ENCODE results near the gene PHACTR1.

The PHACTR1 gene

DNA sequence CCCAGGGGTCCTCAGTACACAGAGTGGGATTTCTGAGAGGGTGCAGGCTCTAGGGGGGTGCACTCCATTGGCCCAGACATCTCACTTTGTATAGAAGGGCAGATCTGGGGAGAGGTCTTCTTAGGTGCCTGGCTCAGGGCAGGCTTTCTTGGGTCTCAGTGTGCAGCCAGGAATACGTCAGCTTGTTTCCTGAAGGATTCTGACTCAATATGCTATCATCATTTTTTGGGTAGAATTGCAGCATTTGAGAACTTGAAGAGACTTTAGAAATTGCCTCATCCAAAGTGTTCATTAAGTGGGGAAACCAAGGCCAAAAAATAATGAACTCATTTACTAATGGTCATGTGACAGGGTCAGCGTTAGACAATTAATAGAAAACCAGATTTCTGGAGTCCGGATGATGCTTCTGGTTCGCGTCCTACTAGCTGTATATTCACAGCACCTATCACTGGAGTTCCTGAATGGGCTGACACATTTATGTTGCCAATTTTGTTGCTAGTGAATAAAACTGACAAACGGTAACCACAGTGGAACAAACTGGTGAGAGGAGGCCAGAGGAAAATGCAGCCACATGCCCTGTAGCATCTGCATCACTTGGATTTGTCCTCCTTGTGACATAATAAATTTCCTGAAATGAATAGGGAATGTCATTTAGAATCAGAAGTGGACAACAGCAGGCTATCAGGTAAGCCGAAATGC lies 372.9 kb downstream of the PHACTR1 start:
- H3K27me3 ChIP-seq (ENCODE audit: insufficient read depth, poor library complexity, severe bottlenecking): no peaks in the 10 kb centered on the region
- H3K4me3 ChIP-seq (replicated peaks; ENCODE audit: insufficient read depth, low read length): no peak overlapping the region
- H3K27ac ChIP-seq (replicated peaks): no peak overlapping the region
- TF ChIP-seq, protein P1, sequence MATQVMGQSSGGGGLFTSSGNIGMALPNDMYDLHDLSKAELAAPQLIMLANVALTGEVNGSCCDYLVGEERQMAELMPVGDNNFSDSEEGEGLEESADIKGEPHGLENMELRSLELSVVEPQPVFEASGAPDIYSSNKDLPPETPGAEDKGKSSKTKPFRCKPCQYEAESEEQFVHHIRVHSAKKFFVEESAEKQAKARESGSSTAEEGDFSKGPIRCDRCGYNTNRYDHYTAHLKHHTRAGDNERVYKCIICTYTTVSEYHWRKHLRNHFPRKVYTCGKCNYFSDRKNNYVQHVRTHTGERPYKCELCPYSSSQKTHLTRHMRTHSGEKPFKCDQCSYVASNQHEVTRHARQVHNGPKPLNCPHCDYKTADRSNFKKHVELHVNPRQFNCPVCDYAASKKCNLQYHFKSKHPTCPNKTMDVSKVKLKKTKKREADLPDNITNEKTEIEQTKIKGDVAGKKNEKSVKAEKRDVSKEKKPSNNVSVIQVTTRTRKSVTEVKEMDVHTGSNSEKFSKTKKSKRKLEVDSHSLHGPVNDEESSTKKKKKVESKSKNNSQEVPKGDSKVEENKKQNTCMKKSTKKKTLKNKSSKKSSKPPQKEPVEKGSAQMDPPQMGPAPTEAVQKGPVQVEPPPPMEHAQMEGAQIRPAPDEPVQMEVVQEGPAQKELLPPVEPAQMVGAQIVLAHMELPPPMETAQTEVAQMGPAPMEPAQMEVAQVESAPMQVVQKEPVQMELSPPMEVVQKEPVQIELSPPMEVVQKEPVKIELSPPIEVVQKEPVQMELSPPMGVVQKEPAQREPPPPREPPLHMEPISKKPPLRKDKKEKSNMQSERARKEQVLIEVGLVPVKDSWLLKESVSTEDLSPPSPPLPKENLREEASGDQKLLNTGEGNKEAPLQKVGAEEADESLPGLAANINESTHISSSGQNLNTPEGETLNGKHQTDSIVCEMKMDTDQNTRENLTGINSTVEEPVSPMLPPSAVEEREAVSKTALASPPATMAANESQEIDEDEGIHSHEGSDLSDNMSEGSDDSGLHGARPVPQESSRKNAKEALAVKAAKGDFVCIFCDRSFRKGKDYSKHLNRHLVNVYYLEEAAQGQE (IDR thresholded peaks at IDR 0.05; ENCODE audit: insufficient replicate concordance, low read depth): no peak
- no peak for TF ChIP-seq SPI1 (IDR thresholded peaks at IDR 0.05; ENCODE audit: borderline replicate concordance, low read depth)
- TF ChIP-seq, protein P2, sequence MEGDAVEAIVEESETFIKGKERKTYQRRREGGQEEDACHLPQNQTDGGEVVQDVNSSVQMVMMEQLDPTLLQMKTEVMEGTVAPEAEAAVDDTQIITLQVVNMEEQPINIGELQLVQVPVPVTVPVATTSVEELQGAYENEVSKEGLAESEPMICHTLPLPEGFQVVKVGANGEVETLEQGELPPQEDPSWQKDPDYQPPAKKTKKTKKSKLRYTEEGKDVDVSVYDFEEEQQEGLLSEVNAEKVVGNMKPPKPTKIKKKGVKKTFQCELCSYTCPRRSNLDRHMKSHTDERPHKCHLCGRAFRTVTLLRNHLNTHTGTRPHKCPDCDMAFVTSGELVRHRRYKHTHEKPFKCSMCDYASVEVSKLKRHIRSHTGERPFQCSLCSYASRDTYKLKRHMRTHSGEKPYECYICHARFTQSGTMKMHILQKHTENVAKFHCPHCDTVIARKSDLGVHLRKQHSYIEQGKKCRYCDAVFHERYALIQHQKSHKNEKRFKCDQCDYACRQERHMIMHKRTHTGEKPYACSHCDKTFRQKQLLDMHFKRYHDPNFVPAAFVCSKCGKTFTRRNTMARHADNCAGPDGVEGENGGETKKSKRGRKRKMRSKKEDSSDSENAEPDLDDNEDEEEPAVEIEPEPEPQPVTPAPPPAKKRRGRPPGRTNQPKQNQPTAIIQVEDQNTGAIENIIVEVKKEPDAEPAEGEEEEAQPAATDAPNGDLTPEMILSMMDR (IDR thresholded peaks at IDR 0.05; ENCODE audit: insufficient read depth, low read length): no peak
- no peak for TF ChIP-seq GABPA (IDR thresholded peaks at IDR 0.05; ENCODE audit: low read depth)
- DNase-seq (ENCODE audit: low read depth in 1 of 2, low spot score in 1 of 2): no peak

DNA sequence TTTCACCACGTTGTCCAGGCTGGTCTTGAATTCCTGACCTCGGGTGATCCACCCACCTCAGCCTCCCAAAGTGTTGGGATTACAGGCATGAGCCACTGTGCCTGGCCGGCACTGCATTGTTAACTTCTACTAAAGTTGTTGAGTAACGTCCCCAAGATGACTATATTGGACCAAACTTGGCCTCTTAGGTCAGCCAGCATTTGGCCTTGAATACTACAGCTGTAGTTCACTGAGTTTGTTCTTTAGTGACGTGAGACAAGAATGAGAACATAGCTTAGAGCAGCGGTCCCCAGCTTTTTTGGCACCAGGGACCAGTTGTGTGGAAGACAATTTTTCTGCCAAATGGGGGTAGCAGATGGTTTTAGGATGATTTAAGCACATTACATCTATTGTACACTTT lies 374.6 kb downstream of the PHACTR1 start:
- no peak for DNase-seq (ENCODE audit: low read depth in 1 of 2, low spot score in 1 of 2)
- Histone ChIP-seq H3K27me3 (ENCODE audit: insufficient read depth, poor library complexity, severe bottlenecking) (no peaks in the 10 kb centered on the region), H3K27ac (replicated peaks) (no peak overlapping the region), H3K4me3 (replicated peaks; ENCODE audit: insufficient read depth, low read length) (no peak overlapping the region)
- TF ChIP-seq, protein P1 (IDR thresholded peaks at IDR 0.05; ENCODE audit: insufficient replicate concordance, low read depth): no peak
- TF ChIP-seq, protein P2 (IDR thresholded peaks at IDR 0.05; ENCODE audit: insufficient read depth, low read length): no peak
- TF ChIP-seq GABPA (IDR thresholded peaks at IDR 0.05; ENCODE audit: low read depth) (no peak), SPI1 (IDR thresholded peaks at IDR 0.05; ENCODE audit: borderline replicate concordance, low read depth) (no peak), POLR2AphosphoS5 (IDR thresholded peaks at IDR 0.05; ENCODE audit: low read depth) (no peak)

DNA sequence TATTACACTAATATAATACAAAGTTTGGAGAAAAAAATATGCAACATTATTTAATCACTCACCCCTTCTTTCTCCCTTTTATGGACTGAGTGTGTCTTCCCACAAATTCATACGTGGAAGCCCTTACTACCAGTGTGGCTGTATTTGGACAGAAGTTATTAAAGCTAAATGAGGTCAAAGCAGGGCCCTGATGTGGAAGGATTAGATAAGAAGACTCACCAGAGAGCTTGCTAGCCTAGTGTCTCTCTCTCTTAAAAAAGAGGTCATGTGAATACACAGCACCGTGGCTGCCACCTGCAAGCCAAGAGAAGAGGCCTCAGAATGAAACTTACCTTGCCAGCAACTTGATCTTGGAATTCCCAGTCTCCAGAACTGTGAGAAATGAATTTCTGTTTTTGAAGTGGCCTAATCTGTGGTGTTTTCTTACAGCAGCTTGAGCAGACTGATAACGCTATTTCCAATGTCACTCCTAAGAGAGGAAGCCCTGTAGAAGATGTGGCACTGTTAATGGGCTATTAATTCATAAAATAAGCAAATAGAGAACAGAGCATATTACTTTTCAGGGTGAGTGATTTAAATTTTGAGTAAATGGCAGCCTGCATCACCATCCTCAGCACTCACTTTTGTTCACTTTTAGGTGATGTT lies 378.3 kb downstream of the PHACTR1 start:
- DNase-seq (ENCODE audit: low read depth in 1 of 2, low spot score in 1 of 2): no peak
- no peak overlapping the region for H3K27ac ChIP-seq (replicated peaks)
- no peaks in the 10 kb centered on the region for H3K27me3 ChIP-seq (ENCODE audit: insufficient read depth, poor library complexity, severe bottlenecking)
- TF ChIP-seq, protein P2 (IDR thresholded peaks at IDR 0.05; ENCODE audit: insufficient read depth, low read length): no peak
- no peak overlapping the region for H3K4me3 ChIP-seq (replicated peaks; ENCODE audit: insufficient read depth, low read length)
